ENCODE results near the gene LIME1.

Gene LIME1

GRCh38 chr20:63697357-63697867 is 39.1 kb upstream of the LIME1 start:
- no peak for DNase-seq

- no peak for DNase-seq
These were observed 38.5 kb upstream of the LIME1 start for GRCh38 chr20:63697868-63698545.

DNA sequence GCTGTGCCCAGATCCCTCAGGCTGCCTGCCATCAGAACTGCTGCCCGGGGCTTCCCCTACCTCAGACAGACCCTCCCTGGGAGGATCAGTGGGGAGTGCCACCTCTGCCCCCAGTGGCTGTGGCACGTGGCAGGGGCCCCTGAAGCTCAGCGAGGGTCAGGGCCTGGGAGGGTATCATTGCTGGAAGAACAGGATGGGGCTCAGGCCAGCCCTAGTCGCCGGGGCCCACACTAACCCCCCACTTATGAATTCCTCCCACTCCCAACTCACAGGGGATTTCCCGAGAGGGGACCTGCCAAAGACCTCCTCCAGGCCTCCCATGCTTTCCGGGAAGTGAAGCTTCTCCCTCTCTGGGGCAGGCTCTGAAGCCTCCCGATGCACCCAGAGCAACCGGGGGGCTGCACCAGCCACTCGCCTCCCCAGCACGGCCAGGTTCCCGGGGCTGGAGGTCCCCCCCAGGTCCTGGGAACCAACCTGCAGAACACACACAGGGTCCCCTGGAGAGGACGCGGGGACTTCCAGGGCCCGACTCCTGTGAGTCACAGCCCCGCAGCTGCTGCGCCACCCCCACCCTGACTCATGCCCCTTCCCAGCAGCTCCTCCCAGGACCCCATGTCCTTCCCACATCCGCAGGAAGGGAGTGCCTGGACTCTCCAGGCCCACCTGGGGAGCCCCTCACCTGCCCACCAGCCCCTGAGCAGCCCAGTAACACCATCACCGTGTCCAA is 37.6 kb upstream of the LIME1 start:
- no peak for DNase-seq

GRCh38 chr20:63699466-63700198 is 36.8 kb upstream of the LIME1 start:
- no peak for DNase-seq

- no peak for DNase-seq
These were observed 36.0 kb upstream of the LIME1 start for GRCh38 chr20:63700199-63701050.

- no peak for DNase-seq
These were observed 35.5 kb upstream of the LIME1 start for GRCh38 chr20:63701051-63701328.

GRCh38 chr20:63701329-63702035 is 35.0 kb upstream of the LIME1 start:
- no peak for DNase-seq

GRCh38 chr20:63702036-63702665 is 34.3 kb upstream of the LIME1 start:
- DNase-seq: no peak

GRCh38 chr20:63702751-63703470 is 33.6 kb upstream of the LIME1 start:
- no peak for DNase-seq

DNA sequence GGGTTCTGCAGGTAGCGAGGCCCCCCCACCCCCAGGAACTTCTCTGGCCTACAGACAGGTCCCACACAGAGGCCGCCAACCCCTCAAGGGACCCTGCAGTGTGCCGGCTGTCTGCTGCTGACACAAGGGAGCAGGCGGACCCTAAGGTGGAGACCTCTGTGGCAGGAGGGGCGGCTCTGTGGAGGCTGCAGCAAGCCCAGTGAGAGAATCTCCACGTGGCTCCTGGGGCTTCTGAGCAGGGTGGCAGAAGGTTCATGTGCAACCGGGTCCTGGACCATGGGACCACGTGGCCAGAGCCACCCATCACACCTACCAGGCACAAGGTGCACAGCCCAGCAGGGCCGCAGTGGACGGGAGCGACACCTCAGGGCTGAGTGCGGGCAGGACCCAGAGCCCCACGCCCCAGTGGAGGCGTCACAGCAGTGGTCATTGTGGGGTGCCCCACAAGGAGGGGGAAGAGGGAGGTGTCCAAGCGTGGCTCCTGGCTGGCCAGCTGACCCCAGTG is 32.9 kb upstream of the LIME1 start:
- no peak for DNase-seq

DNA sequence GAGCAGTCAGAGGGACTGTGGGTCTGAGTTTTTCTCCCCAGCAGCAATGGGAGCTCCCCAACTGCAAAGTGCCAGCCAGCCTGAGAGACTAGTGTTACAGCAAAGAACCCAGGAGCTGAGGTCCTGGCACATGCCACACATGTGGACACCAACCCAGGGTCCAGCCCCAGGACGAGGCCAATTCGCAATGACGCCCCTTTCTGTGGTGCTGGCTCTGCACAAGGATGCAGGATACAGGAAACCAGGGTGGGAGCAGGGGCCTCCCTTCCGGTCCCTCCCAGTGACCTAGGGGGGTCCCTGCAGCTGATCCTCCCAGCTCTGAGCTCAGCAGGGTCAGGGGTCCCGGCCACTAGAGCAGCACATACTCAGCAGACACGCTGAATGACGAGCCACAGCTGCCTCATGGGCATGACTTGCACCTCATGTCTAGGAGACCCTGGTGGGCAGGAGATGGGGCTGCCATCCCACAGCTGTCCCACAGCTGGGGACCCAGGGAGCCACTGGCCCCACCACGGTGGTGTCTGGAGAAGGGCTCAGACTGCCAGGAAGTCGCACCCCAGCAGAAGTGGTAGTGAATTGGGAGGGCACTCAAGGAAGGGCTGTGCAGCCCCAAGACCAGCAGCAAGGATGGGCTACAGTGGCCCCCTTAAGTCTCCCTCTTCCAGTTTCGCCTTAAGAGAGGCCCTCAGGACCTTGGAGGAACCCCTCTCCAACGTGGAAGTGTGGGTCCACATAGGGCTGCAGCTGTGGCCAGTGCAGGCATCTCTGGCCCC is 32.3 kb upstream of the LIME1 start:
- DNase-seq: no peak

GRCh38 chr20:63704749-63705117 is 31.7 kb upstream of the LIME1 start:
- no peak for DNase-seq

GRCh38 chr20:63705232-63706026 is 31.0 kb upstream of the LIME1 start:
- no peak for DNase-seq

GRCh38 chr20:63706027-63706695 is 30.3 kb upstream of the LIME1 start:
- no peak for DNase-seq

DNA sequence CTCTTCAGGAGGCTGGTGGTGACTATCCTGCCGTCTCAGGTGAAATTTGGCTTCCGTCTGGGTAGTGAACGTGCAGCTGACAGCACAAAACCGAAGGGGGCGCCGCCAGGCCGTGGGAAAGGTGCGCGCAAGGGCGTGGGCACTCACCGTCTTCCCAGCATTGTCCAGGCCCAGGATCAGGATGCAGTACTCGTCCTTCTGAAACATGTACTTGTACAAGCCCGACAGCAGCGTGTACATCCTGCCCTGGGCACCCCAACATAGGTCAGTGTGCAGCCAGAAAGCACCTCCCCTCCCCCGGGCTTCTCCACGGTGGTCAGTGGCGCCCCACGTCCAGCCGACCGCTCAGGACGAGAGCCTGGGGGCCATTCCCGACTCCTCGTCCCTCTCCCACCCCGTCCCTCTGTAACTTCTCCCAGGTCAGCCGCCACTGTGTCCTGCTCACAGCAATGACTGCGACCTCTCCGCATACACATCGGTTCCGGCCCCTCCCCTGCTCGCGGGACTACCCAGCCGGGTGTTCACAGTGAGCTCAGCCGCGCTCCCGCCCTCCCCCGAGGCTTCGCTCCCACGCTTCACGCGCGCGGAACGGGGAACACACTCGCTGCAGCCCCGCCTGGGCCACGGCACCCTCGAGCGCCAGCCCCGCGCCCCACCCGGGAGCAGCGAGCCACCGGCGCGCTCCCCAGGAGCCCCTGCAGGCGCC is 29.5 kb upstream of the LIME1 start:
- no peak for DNase-seq

- peak; percentile 93 for DNase-seq
These were observed 28.7 kb upstream of the LIME1 start, which contains the start of the genes ARFRP1 and ZGPAT for GRCh38 chr20:63707558-63708300. ARFRP1 (minus strand) TSS chr20:63707976; CDS start chr20:63707091, 885 bp downstream. ZGPAT (plus strand) TSS chr20:63708039; CDS start chr20:63708581, 542 bp downstream.
